GM12878 (cell line): Measurements from ENCODE around the gene OSCP1. TPM values are rescaled to one million over a fixed set of nuclear protein-coding genes. Genes with fewer than 3 reads are reported as not detected.
A peak's percentile ranks its signal among the peaks of the same experiment; 100 is the strongest.

Experiments
- ATAC-seq: fragments of 200-7000 bp; cut with Tn5 transposase; 3 replicates; pipeline ENCODE4 v1.9.1; 2020; ENCODE audit warnings: mild to moderate bottlenecking, moderate library complexity
- BruUV-seq: library from RNA; stranded (reverse); fragments of 400-500 nt; replicated peaks from 2 replicates; lab custom pipeline; 2021; lab: Mats Ljungman, UMichigan
- CTCF ChIA-PET: fragments of 300-600 bp; sonication (Branson Sonifier 250); formaldehyde crosslinking; extraction: SDS; loops from one replicate; lab custom pipeline; 2021; ENCODE audit warnings: inconsistent platforms; lab: Yijun Ruan, JAX
- POLR2A ChIA-PET: fragments of 350-600 bp; formaldehyde crosslinking; extraction: SDS; loops from one replicate; lab custom pipeline; 2021; ENCODE audit warnings: inconsistent platforms; lab: Charles Lee
- RAD21 ChIA-PET: fragments of 300-600 bp; sonication (Branson Sonifier 250); formaldehyde crosslinking; loops from one replicate; lab custom pipeline; 2023; ENCODE audit warnings: antibody characterized with exemption; ENCODE audit not compliant: unreplicated experiment; lab: Charles Lee
- SMC1A ChIA-PET: fragments of 300-600 bp; sonication (Branson Sonifier 250); formaldehyde crosslinking; loops from one replicate; lab custom pipeline; 2023; ENCODE audit not compliant: unreplicated experiment, uncharacterized antibody; lab: Charles Lee
- DNase-seq: peaks from one replicate; pipeline ENCODE4 v3.0.0-alpha.2; 2011; ENCODE audit warnings: low read depth, low spot score
- FAIRE-seq: peaks from 3 replicates; lab custom pipeline; 2011; peaks lifted over from hg19 to GRCh38; lab: Jason Lieb, UNC
- H2AFZ ChIP-seq: 2 replicates; pipeline ENCODE4 v1.6.0; 2011; ENCODE audit warnings: low read depth, low read length, control low read depth; ENCODE audit not compliant: control insufficient read depth
- H3K27ac ChIP-seq: 2 replicates; pipeline ENCODE4 v1.5.1; 2011; ENCODE audit warnings: control low read depth; ENCODE audit not compliant: control insufficient read depth, insufficient read depth
- H3K27me3 ChIP-seq, 2 experiments: replicated peaks in 1 of 2; 2 replicates each; pipeline versions ENCODE4 v1.6.0 to v1.6.1; 2011; ENCODE audit warnings: low read length in 1 of 2; ENCODE audit not compliant: control insufficient read depth in 2 of 2, insufficient read depth in 2 of 2
- H3K36me3 ChIP-seq, 2 experiments: 2 replicates each; pipeline ENCODE4 v1.5.1; 2011; ENCODE audit warnings: low read length in 1 of 2; ENCODE audit not compliant: control insufficient read depth in 2 of 2, insufficient read depth in 2 of 2
- H3K4me1 ChIP-seq: 2 replicates; pipeline ENCODE4 v1.6.1; 2011; ENCODE audit warnings: mild to moderate bottlenecking, low read length, moderate library complexity, mixed read lengths; ENCODE audit not compliant: control insufficient read depth, insufficient read depth
- H3K4me2 ChIP-seq: 2 replicates; pipeline ENCODE4 v1.6.0; 2011; ENCODE audit warnings: control low read depth; ENCODE audit not compliant: control insufficient read depth, insufficient read depth
- H3K4me3 ChIP-seq: fragments of 200-600 bp; sonication (generic); 2 replicates; pipeline ENCODE4 v1.5.1; 2016
- H3K79me2 ChIP-seq: 2 replicates; pipeline ENCODE4 v1.6.0; 2011; ENCODE audit warnings: low read length; ENCODE audit not compliant: control insufficient read depth, insufficient read depth
- H3K9ac ChIP-seq: 2 replicates; pipeline ENCODE4 v1.8.0; 2011; ENCODE audit warnings: low read length, control low read depth, mixed read lengths; ENCODE audit not compliant: control insufficient read depth, insufficient read depth
- H3K9me3 ChIP-seq: replicated peaks from 3 replicates; pipeline ENCODE4 v1.5.1; 2011; ENCODE audit warnings: mild to moderate bottlenecking, low read length; ENCODE audit not compliant: control insufficient read depth, insufficient read depth
- H4K20me1 ChIP-seq: 2 replicates; pipeline ENCODE4 v1.6.0; 2011; ENCODE audit not compliant: control insufficient read depth, insufficient read depth
- EED ChIP-seq: sonication (generic); IDR thresholded peaks from 2 replicates; pipeline ENCODE4 v1.6.1; 2016; ENCODE audit warnings: antibody characterized with exemption, low read depth
- GABPA ChIP-seq: IDR thresholded peaks from 2 replicates; pipeline ENCODE4 v1.6.1; 2014; ENCODE audit warnings: antibody characterized with exemption, low read depth, mild to moderate bottlenecking, inconsistent platforms
- MEF2B ChIP-seq: fragments of 450-650 bp; IDR thresholded peaks from 2 replicates; pipeline ENCODE4 v1.6.1; 2018; ENCODE audit warnings: mild to moderate bottlenecking, moderate library complexity; ENCODE audit not compliant: partially characterized antibody, poor library complexity, severe bottlenecking
- MXI1 ChIP-seq: fragments of 150-350 bp; IDR thresholded peaks from 2 replicates; pipeline ENCODE4 v1.6.1; 2011; ENCODE audit warnings: low read depth, mild to moderate bottlenecking, inconsistent platforms, low read length, improper control_type of control experiment
- NFIC ChIP-seq: IDR thresholded peaks from 2 replicates; pipeline ENCODE4 v1.6.1; 2012; ENCODE audit warnings: low read depth, mild to moderate bottlenecking, inconsistent platforms, low read length, moderate library complexity
- PML ChIP-seq: IDR thresholded peaks from 2 replicates; pipeline ENCODE4 v1.6.1; 2012; ENCODE audit warnings: low read length, inconsistent platforms
- RELA ChIP-seq: fragments of 450-650 bp; IDR thresholded peaks from 2 replicates; pipeline ENCODE4 v1.8.0; 2014; ENCODE audit warnings: borderline replicate concordance; ENCODE audit not compliant: partially characterized antibody
- ZNF384 ChIP-seq: IDR thresholded peaks from 2 replicates; pipeline ENCODE4 v1.6.1; 2012; ENCODE audit warnings: low read depth, mild to moderate bottlenecking, low read length, improper control_type of control experiment, borderline replicate concordance
- WGBS: methylation state at CpG from one replicate; pipeline ENCODE4 v1.1.6; 2016; ENCODE audit warnings: low lambda C conversion rate; ENCODE audit not compliant: insufficient replicate concordance, insufficient coverage; ENCODE audit errors: missing lambda C conversion rate; 5-methylcytosine and 5-hydroxymethylcytosine counted together
- in situ Hi-C: fragments of 300-500 bp; cut with MboI; formaldehyde crosslinking; loops from 9 replicates; pipeline ENCODE4 v1.14.3; 2018; ENCODE audit warnings: mixed read lengths
- intact Hi-C: fragments of 100-400 bp; cut with micrococcal nuclease; formaldehyde crosslinking; loops from one replicate; pipeline ENCODE4 v1.14.2; 2022; ENCODE audit not compliant: unreplicated experiment
- polyA plus RNA-seq, 11 experiments: library from polyadenylated mRNA; depleted of rRNA in 4 of 11; unstranded in 6 of 11; stranded (reverse) in 5 of 11; fragments of >200 nt; fragmentation: Nextera tagmentation in 4 of 11; fragmentation: Illumina TruSeq in 1 of 11; extraction: Ambion mirVana in 4 of 11; extraction: Trizol in 1 of 11; gene quantifications; 1 replicate in 1 of 11; 2 replicates in 10 of 11; pipeline versions ENCODE4 v1.2.1 to v1.2.3, GENCODE V29; 2011 to 2016; ENCODE audit warnings: inconsistent platforms in 2 of 11, missing spikeins in 2 of 11, low read depth in 1 of 11
- total RNA-seq, 4 experiments: library from RNA; depleted of rRNA in 3 of 4; stranded (reverse); fragments of >200 nt in 3 of 4; fragmentation: Illumina TruSeq in 1 of 4; extraction: Trizol in 1 of 4; gene quantifications; 2 replicates each; pipeline versions ENCODE4 v1.2.1 to v1.2.3, GENCODE V29; 2013 to 2021
- TF ChIP-seq, protein P1 (sequence below): fragments of 450-650 bp; IDR thresholded peaks from 2 replicates; pipeline ENCODE4 v1.6.1; 2016; ENCODE audit warnings: mild to moderate bottlenecking, moderate library complexity, borderline replicate concordance

Gene OSCP1
- total and polyA plus RNA-seq, 10 of the 15 experiments (the other 5 are each of a cell fraction or from before 2014, with no cell fraction given), result 1.8 to 5.9 (median 3.0) TPM

GRCh38 chr1:36372617-36373016 lies 77.6 kb downstream of the OSCP1 start:
- peaks cover 45% of the 10 kb centered on the region for H3K79me2 ChIP-seq
- no peaks in the 10 kb centered on the region for H4K20me1 ChIP-seq
- FAIRE-seq (no peak), ATAC-seq (no peak), DNase-seq (no peak)
- RAD21 ChIA-PET, result interaction anchor here (0.6 to 1.4 kb wide), 3 partner anchors 25 to 119 kb away, joined by 3 to 10 read pairs (median 4); partner anchors contain the start of gene LSM10
- no peak overlapping the region for H2AFZ ChIP-seq
- WGBS, result 77% methylated on average over 3 of the region's 3 CpGs
- no peak overlapping the region for H3K4me3 ChIP-seq
- CTCF ChIA-PET, result interaction anchor here (1.1 to 1.4 kb wide), 2 partner anchors 12 to 48 kb away, joined by 3 read pairs; no protein-coding TSS in a partner anchor
- intact Hi-C loops (no loop called here), in situ Hi-C loops (no loop called here)
- BruUV-seq, result no TSS peak
- no peak overlapping the region for H3K9ac ChIP-seq
- H3K4me2 ChIP-seq, result no peak overlapping the region
- H3K9me3 ChIP-seq, result no peaks in the 10 kb centered on the region
- H3K4me1 ChIP-seq, result peaks cover 51% of the 10 kb centered on the region
- TF ChIP-seq MXI1 (no peak), MEF2B (no peak), GABPA (no peak), EED (no peak), ZNF384 (no peak), NFIC (no peak), RELA (no peak), PML (no peak)
- TF ChIP-seq, protein P1, sequence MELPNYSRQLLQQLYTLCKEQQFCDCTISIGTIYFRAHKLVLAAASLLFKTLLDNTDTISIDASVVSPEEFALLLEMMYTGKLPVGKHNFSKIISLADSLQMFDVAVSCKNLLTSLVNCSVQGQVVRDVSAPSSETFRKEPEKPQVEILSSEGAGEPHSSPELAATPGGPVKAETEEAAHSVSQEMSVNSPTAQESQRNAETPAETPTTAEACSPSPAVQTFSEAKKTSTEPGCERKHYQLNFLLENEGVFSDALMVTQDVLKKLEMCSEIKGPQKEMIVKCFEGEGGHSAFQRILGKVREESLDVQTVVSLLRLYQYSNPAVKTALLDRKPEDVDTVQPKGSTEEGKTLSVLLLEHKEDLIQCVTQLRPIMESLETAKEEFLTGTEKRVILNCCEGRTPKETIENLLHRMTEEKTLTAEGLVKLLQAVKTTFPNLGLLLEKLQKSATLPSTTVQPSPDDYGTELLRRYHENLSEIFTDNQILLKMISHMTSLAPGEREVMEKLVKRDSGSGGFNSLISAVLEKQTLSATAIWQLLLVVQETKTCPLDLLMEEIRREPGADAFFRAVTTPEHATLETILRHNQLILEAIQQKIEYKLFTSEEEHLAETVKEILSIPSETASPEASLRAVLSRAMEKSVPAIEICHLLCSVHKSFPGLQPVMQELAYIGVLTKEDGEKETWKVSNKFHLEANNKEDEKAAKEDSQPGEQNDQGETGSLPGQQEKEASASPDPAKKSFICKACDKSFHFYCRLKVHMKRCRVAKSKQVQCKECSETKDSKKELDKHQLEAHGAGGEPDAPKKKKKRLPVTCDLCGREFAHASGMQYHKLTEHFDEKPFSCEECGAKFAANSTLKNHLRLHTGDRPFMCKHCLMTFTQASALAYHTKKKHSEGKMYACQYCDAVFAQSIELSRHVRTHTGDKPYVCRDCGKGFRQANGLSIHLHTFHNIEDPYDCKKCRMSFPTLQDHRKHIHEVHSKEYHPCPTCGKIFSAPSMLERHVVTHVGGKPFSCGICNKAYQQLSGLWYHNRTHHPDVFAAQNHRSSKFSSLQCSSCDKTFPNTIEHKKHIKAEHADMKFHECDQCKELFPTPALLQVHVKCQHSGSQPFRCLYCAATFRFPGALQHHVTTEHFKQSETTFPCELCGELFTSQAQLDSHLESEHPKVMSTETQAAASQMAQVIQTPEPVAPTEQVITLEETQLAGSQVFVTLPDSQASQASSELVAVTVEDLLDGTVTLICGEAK, result no peak
- H3K27me3 ChIP-seq, result no peaks in the 10 kb centered on the region
- H3K36me3 ChIP-seq, result 0 out of 4 replicates have a peak, but pooled peaks cover 0 to 3% of the 10 kb centered on the region in 2 experiments
- SMC1A ChIA-PET, result interaction anchor here (0.8 kb wide), 2 partner anchors 13 to 223 kb away, joined by 3 read pairs; partner anchors contain the start of gene TRAPPC3
- POLR2A ChIA-PET, result interaction anchor here (0.5 to 1.0 kb wide), 9 partner anchors 18 to 861 kb away, joined by 3 to 7 read pairs (median 4); partner anchors contain the start of genes MRPS15 and THRAP3
- peak overlapping the region; percentile 97 for H3K27ac ChIP-seq
